Urinary bladder (tissue), 4 donors: Measurements from ENCODE around the gene ATP11B. TPM values are rescaled to one million over a fixed set of nuclear protein-coding genes. Genes with fewer than 3 reads are reported as not detected.
"Not testable (repeated sequence)": the region's sequence is repeated elsewhere in the genome, so short reads cannot be mapped to it uniquely, and the experiment has no call there.

Experiments used
- DNase-seq: peaks from one replicate; pipeline ENCODE4 v3.0.0-alpha.2; 2015; ENCODE audit errors: extremely low spot score
- H3K27ac ChIP-seq: one replicate; pipeline ENCODE4 v1.5.1; 2013; ENCODE audit warnings: low read depth, mild to moderate bottlenecking, moderate library complexity
- H3K36me3 ChIP-seq: one replicate; pipeline ENCODE4 v1.6.1; 2013; ENCODE audit warnings: mild to moderate bottlenecking, moderate library complexity; ENCODE audit not compliant: insufficient read depth
- H3K4me1 ChIP-seq: one replicate; pipeline ENCODE4 v1.6.1; 2013; ENCODE audit warnings: mild to moderate bottlenecking, moderate library complexity; ENCODE audit not compliant: insufficient read depth
- H3K4me3 ChIP-seq: one replicate; pipeline ENCODE4 v1.5.1; 2013; ENCODE audit warnings: low read depth, low read length
- WGBS: extraction: QIAGEN DNeasy Blood & Tissue Kit; methylation state at CpG from one replicate; pipeline ENCODE4 v1.1.7; 2013; 5-methylcytosine and 5-hydroxymethylcytosine counted together
- polyA plus RNA-seq: library from polyadenylated mRNA; stranded (reverse); fragments of 200-250 nt; gene quantifications from one replicate; pipeline ENCODE4 v1.2.3, GENCODE V29; 2013
- total RNA-seq: library from RNA; depleted of rRNA; stranded (reverse); fragments of >200 nt; gene quantifications from one replicate; pipeline ENCODE4 v1.2.3, GENCODE V29; 2014
- donor health status: healthy with polysubstance abuse.
- donor health status: healthy.

ATP11B gene
- total and polyA plus RNA-seq, 2 donors = 18.5 to 165 TPM

DNA sequence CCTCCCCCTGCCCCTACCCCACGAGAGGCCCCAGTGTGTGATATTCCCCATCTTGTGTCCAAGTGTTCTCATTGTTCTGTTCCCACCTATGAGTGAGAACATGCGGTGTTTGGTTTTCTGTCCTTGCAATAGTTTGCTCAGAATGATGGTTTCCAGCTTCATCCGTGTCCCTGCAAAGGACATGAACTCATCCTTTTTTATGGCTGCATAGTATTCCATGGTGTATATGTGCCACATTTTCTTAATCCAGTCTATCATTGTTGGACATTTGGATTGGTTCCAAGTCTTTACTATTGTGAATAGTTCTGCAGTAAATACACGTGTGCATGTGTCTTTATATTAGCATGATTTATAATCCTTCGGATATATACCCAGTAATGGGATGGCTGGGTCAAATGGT lies 29.0 kb downstream of the ATP11B start:
- not testable (repeated sequence) for H3K27ac ChIP-seq, H3K36me3 ChIP-seq, H3K4me1 ChIP-seq, H3K4me3 ChIP-seq, DNase-seq
- 92% methylated on average over 5 of the region's 5 CpGs for WGBS

DNA sequence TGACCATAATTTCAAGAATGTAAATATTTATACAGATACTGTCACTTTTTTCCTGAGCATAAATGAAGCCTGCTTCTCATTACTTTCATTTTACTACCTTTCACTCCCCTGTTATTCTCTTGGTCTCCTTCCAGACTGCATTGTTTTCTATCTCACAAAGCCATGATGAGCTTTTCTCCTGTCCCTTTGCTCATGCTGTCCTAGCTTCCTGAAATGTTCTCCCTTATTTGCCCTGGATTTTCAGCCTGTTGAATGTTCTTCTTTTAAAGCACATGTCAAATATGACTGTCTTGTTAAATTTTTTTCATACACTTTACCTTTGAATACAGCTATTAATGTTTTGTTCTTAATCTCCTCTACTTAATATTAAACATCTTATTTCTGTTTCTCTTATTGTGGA lies 31.7 kb downstream of the ATP11B start:
- DNase-seq = no peak
- H3K4me1 ChIP-seq = peaks cover 2% of the 10 kb centered on the region
- no peak overlapping the region for H3K4me3 ChIP-seq
- no peak overlapping the region for H3K27ac ChIP-seq
- H3K36me3 ChIP-seq = no peaks in the 10 kb centered on the region

DNA sequence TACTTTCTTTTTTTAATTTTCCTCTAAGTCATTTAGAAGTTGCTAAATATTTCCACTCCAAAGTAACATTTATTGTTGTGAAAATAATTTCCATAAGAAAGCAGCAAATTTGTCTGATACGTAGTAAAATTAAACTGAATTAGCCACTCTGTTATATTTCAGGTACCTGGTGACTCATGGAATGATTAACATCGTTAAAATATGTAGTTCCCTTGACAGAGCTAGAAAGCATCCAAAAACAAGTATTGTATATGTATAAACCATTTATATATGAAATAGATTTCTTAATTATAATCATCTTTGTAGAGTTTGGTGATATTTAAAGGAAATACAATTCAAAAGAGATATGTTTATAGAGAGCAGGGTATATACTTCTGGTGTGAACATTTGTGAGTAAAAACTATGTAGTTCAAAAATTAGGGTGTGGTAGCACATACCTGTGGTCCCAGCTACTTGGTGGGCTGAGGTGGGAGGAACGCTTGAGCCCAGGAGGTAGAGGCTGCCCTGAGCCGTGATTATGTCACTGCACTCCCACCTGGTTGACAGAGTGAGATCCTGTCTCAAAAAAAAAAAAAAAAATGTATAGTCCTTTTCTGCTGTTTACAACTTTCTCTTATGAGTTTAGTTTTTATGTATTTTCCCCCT lies 36.6 kb downstream of the ATP11B start:
- WGBS = 90% methylated on average over 4 of the region's 4 CpGs
- H3K4me3 ChIP-seq = no peak overlapping the region

DNA sequence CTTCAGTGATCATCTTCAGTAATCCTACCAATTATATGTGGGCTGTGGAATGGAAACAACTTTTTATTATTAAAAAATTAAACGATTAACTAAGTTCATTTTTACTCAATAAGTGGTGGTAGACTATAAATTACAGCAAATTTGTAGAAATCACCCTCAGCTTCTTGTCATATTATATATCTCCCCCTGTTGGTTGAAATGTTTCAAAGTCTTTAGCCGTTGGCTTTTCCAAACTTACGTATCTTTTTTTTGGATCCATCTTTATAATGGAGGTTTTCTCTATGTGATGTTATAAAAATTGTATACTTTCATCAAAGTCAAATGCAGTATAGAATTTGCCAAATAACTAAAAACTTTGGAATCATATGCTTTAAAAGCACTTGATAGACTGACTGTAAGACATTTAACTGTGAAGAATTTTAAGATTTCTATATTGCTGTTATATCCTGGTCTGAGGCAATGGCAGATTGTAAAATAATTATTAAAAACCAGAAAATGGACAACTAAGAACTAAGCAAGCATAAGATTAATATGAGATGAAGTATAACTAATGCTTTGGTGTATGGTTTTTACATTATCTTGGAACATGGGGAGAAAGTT lies 44.7 kb downstream of the ATP11B start:
- no peak for DNase-seq
- Histone ChIP-seq H3K4me1 (no peaks in the 10 kb centered on the region), H3K4me3 (no peak overlapping the region), H3K36me3 (peaks cover 2% of the 10 kb centered on the region), H3K27ac (no peak overlapping the region)
- WGBS = 41% methylated on average over 3 of the region's 3 CpGs

More for the DNA sequence above, 36.6 kb downstream of the ATP11B start:
- Histone ChIP-seq H3K36me3 (no peaks in the 10 kb centered on the region), H3K4me1 (peaks cover 2% of the 10 kb centered on the region), H3K27ac (no peak overlapping the region)
- no peak for DNase-seq

DNA sequence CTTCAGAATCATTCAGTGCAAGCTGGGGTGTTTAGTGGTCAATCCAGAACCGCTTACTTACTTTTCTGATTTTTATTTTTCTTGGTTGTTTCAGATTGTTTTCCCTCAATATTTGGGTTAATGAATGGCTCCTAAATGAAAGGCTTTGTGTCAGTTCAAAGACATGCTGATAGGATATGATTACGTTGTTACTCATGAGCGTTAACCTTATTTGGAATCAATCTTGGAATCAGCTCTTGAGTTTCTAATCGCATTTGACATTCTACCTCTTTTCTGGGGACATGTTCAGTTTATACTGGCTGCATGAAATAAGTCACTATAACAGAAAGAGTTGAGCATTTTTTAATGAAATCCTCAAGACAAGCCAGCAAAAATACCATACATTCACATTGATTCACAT lies 50.2 kb downstream of the ATP11B start:
- WGBS = 80% methylated on average over 4 of the region's 4 CpGs
- Histone ChIP-seq H3K4me1 (no peaks in the 10 kb centered on the region), H3K4me3 (no peak overlapping the region), H3K36me3 (no peaks in the 10 kb centered on the region), H3K27ac (no peak overlapping the region)
- no peak for DNase-seq

DNA sequence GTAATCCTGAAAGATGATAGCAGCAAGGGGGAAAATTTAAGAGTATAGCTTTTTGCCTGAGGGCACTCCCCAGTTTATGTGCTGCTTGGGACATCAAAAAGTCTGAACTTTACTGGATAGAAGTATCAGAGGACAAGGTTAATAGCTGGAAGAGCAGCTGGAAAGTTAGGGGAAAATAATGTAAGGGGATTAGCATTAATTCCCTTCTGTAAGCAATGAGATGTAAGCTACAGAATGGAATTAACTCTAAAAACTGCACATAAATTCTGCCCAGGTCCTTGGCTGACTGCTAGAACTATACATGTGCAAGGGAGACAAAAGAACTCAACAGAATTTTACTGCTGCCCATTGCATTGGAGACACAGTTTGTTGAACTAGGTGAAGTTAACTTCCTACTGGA lies 55.6 kb downstream of the ATP11B start:
- no peak overlapping the region for H3K27ac ChIP-seq
- no peak overlapping the region for H3K4me3 ChIP-seq
- H3K4me1 ChIP-seq = no peaks in the 10 kb centered on the region
- H3K36me3 ChIP-seq = no peaks in the 10 kb centered on the region
- DNase-seq = no peak

DNA sequence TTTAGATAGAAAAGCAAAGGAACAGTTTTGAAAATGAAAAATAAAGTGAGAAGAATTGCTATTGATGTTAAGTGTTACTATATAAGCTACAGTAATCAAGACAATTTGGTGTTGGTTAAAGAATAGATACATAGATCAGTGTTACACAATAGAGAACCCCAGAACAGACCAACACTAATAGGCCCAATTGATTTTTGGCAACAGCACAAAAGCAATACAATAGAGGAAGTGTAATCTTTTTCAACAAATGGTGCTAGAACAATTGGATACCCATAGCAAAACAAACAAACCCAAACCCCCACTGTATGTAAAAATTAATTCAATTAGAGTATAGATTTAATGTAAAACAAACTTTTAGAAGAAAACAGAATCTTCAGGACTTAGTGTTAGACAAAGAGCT lies 61.8 kb downstream of the ATP11B start:
- no peak overlapping the region for H3K4me3 ChIP-seq
- no peak overlapping the region for H3K27ac ChIP-seq
- no peaks in the 10 kb centered on the region for H3K36me3 ChIP-seq
- DNase-seq = no peak
- H3K4me1 ChIP-seq = no peaks in the 10 kb centered on the region

DNA sequence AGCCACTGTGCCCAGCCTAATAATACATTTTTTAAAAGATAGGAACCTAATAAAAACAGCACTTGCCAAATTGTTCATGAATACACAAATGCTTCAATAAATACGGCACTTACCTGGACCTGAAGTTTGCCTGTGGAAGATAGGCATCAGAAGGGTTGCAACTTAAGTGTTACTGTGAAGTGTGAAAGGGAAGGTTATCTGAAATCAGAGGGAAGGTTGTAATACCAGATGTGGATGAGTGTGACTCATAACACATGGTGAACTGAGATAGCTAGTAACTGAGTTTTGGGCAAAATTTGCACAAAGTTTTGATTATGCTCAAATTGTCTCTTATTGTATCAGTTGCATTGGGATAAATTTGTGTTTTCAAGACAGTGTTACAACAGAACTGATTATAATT lies 68.0 kb downstream of the ATP11B start:
- H3K27ac ChIP-seq = no peak overlapping the region
- H3K4me3 ChIP-seq = no peak overlapping the region
- no peaks in the 10 kb centered on the region for H3K4me1 ChIP-seq
- 100% methylated on average over 1 of the region's 1 CpG for WGBS
- DNase-seq = no peak
- H3K36me3 ChIP-seq = peaks cover 3% of the 10 kb centered on the region

DNA sequence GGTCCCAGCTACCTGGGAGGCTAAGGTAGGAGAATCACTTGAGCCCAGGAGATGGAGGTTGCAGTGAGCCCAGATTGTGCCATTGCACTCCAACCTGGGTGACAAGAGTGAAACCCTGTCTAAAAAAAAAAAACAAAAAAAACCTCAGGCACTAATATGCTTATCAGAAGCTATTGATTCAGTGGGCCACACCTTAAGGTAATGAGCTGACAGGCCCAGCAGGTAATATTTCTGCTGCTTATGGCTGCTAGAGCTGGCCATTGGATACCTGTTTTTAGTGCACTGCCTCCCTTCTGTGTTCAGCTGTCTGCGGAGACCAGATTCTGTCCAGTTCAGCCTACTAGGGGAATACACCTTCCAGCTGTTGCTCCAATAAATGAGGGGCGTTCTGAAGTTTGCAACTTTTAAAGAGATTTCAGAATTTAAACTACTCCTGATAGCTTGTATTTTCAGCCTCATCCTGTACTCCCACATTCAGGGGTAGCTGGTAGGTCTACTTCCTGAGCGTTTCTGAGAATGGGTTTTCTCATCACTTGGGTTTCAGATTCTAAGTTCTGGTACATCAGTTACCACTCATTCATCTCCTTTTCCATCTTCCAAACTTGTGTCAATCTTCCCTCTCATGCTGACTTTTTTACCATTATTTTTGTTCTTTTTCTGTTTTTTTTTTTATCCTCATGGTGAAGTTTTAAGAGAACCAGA lies 69.0 kb downstream of the ATP11B start:
- no peaks in the 10 kb centered on the region for H3K4me1 ChIP-seq
- no peak for DNase-seq
- WGBS = 89% methylated on average over 3 of the region's 3 CpGs
- H3K36me3 ChIP-seq = peaks cover 3% of the 10 kb centered on the region
- no peak overlapping the region for H3K4me3 ChIP-seq
- no peak overlapping the region for H3K27ac ChIP-seq

DNA sequence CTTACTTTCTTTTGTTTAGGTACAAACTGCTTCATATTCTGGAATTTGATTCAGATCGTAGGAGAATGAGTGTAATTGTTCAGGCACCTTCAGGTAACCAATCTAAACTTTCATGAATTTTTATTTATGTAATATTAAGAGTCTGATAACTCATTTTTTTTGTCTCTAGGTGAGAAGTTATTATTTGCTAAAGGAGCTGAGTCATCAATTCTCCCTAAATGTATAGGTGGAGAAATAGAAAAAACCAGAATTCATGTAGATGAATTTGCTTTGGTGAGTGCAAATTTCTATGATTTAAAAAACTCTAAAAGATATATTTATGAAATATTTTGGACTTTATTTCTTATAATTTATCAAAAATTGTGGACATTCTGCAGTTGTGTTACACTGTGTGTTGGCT lies 75.8 kb downstream of the ATP11B start:
- Histone ChIP-seq H3K4me1 (no peaks in the 10 kb centered on the region), H3K4me3 (no peak overlapping the region), H3K36me3 (peaks cover 8% of the 10 kb centered on the region), H3K27ac (no peak overlapping the region)
- DNase-seq = no peak
- 96% methylated on average over 1 of the region's 1 CpG for WGBS

DNA sequence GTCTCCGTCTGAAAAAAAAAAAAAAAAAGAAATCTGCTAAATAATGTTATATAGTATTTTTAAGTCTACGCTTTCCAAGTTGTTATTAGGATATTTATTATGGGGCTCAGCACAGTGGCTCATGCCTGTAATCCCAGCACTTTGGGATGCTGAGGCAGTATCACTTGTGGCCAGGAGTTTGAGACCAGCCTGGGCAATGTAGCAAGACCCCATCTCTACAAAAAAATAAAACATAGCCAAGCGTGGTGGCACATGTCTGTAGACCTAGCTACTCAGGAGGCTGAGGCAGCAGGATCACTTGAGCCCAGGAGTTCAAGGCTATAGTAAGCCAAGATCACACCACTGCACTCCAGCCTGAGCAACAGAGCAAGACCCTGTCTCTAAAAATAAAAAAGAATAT lies 77.6 kb downstream of the ATP11B start:
- H3K4me3 ChIP-seq, DNase-seq, H3K4me1 ChIP-seq, H3K36me3 ChIP-seq, H3K27ac ChIP-seq: not testable (repeated sequence)
- WGBS = 99% methylated on average over 3 of the region's 3 CpGs

DNA sequence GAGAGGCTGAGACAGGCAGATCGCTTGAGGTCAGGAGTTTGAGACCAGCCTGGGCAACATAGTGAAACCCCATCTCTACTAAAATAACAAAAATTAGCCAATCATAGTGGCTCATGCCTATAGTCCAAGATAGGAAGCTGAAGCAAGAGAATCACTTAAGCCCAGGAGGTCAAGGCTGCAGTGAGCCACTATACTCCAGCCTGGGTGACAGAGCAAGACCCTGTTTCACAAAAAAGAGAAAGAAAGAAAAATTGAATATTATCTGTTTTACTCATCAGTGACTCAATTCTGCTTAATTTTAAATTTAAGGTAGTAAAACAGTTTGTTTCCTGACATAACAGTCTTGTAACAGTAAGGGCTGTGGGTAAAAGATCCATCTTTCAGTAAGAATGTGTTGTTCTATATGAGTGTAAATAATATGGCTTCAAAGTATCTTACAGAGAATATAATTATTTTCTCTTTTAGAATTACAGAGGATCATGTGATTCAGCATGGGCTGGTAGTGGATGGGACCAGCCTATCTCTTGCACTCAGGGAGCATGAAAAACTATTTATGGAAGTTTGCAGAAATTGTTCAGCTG lies 85.8 kb downstream of the ATP11B start:
- Histone ChIP-seq H3K27ac (no peak overlapping the region), H3K36me3 (no peaks in the 10 kb centered on the region), H3K4me3 (no peak overlapping the region), H3K4me1 (no peaks in the 10 kb centered on the region)
- no peak for DNase-seq
- 97% methylated on average over 1 of the region's 1 CpG for WGBS

DNA sequence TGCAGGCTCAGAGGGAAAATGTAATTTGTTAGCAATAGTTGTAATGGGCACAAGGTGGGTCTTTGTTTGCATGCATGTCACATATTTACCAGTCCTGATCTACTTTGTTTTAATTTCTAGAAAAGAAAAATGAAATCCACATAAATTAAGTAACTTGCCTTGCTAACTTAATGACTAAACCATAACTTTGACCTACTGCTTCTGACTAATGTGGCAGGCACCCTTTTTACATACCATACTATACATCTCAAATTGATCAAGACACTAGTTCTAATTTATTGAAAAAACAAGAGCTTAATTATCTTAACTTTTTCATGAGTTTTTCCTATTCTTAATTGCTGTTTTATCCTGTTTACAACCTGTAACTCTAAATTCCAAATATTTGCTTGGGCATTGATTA lies 93.2 kb downstream of the ATP11B start:
- H3K36me3 ChIP-seq = peaks cover 2% of the 10 kb centered on the region
- H3K27ac ChIP-seq = no peak overlapping the region
- DNase-seq = no peak
- H3K4me3 ChIP-seq = no peak overlapping the region
- H3K4me1 ChIP-seq = no peaks in the 10 kb centered on the region

DNA sequence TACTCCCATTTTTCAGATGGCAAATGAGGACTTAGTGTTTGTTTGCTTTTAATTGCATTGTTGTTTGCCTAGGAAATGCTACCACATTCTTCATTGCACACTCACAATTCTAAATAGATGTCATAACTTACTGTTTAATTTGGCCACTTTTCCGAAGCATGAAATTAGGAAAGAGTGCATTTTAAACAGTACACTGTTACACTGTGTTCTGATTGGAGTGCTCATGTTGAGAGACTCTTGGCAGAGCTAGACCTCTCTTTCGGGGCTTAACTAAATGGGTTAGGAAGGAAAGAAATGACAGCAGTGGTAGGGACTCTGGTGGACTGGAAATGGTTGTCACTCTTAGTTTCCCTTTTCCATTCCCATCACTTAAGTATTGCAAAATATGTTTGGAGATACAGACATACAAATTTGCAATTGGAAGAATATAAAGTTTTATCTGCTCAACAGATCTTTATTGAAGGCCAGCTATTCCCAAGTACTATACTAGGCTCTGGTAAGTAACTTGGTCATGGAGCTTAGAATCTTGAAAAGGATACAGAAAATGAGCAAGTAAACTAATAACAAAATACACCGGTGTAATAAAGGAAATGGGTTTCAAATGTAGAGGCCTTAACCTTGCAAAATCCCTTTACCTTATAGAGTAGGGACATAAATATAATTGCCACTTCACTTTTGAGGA lies 96.8 kb downstream of the ATP11B start:
- no peak overlapping the region for H3K4me3 ChIP-seq
- no peak overlapping the region for H3K27ac ChIP-seq
- 91% methylated on average over 3 of the region's 3 CpGs for WGBS
- H3K4me1 ChIP-seq = no peaks in the 10 kb centered on the region
- peaks cover 2% of the 10 kb centered on the region for H3K36me3 ChIP-seq
- DNase-seq = no peak
